Measurements from ENCODE around the gene ACTMAP. TPM values are rescaled to one million over a fixed set of nuclear protein-coding genes. Genes with fewer than 3 reads are reported as not detected.
A peak's percentile ranks its signal among the peaks of the same experiment; 100 is the strongest.

The ACTMAP gene
- total and polyA plus RNA-seq, 2 of the 13 experiments (the other 11 are each of a cell fraction or from before 2014, with no cell fraction given), result 2.2 to 7.9 TPM

GRCh38 chr19:40777937-40778705, 27.8 kb upstream of the ACTMAP start, which contains the start of gene RAB4B (continued):
- no peak for TF ChIP-seq KIAA2018 (CRISPR knock-in tag; IDR thresholded peaks at IDR 0.05; ENCODE audit: borderline replicate concordance)
- no peak for TF ChIP-seq FOXO1 (CRISPR knock-in tag; IDR thresholded peaks at IDR 0.05)
- no peak for TF ChIP-seq NFIC (IDR thresholded peaks at IDR 0.05; ENCODE audit: low read length)
- TF ChIP-seq ZNF205 (CRISPR knock-in tag; IDR thresholded peaks at IDR 0.05), result no peak
- no peak for TF ChIP-seq ZNF451 (CRISPR knock-in tag; IDR thresholded peaks at IDR 0.05)
- no peak; the same call in 1 of the 2 replicates for TF ChIP-seq DZIP1 (CRISPR knock-in tag; IDR thresholded peaks at IDR 0.05)
- peak; percentile 85 for TF ChIP-seq YY1 (IDR thresholded peaks at IDR 0.05; ENCODE audit: insufficient read depth, insufficient replicate concordance, low read depth, low read length)
- TF ChIP-seq CSRNP2 (CRISPR knock-in tag; conservative IDR thresholded peaks at IDR 0.05; ENCODE audit: low read depth), result no peak
- TF ChIP-seq KLF11 (CRISPR knock-in tag; IDR thresholded peaks at IDR 0.05), result no peak
- TF ChIP-seq ERF (CRISPR knock-in tag; IDR thresholded peaks at IDR 0.05), result no peak
- TF ChIP-seq SPEN (CRISPR knock-in tag; IDR thresholded peaks at IDR 0.05; ENCODE audit: low read depth), result peak; percentile 67
- TF ChIP-seq ZKSCAN1 (IDR thresholded peaks at IDR 0.05; ENCODE audit: low read length), result no peak
- peak; percentile 37; the same call in 1 of the 2 replicates for TF ChIP-seq KDM5A (IDR thresholded peaks at IDR 0.05; ENCODE audit: borderline replicate concordance, low read length)
- no peak for TF ChIP-seq AHR (CRISPR knock-in tag; IDR thresholded peaks at IDR 0.05)
- no peak for TF ChIP-seq ATF7-NPFF (CRISPR knock-in tag; IDR thresholded peaks at IDR 0.05; ENCODE audit: low read depth)
- no peak for TF ChIP-seq ZNF749 (CRISPR knock-in tag; IDR thresholded peaks at IDR 0.05; ENCODE audit: borderline replicate concordance)
- TF ChIP-seq ZNF772 (CRISPR knock-in tag; IDR thresholded peaks at IDR 0.05), result no peak
- TF ChIP-seq BCL6 (CRISPR knock-in tag; IDR thresholded peaks at IDR 0.05), result no peak
